ENCODE data around the gene CNST.
"Not testable (repeated sequence)": the region's sequence is repeated elsewhere in the genome, so short reads cannot be mapped to it uniquely, and the experiment has no call there.

The CNST gene

GRCh38 chr1:246605231-246605630 is 39.0 kb downstream of the CNST start:
- in situ Hi-C loops (cut with HindIII; ENCODE audit: low pct_ligation_motif_present, low pct_unique_long_range_greater_than_20kb, low sequenced_read_pairs); DNase-seq: not testable (repeated sequence)

GRCh38 chr1:246607462-246607861 is 41.2 kb downstream of the CNST start:
- no peak for DNase-seq
- in situ Hi-C loops (cut with HindIII; ENCODE audit: low pct_ligation_motif_present, low pct_unique_long_range_greater_than_20kb, low sequenced_read_pairs) = no loop called here

GRCh38 chr1:246608616-246609376 is 42.5 kb downstream of the CNST start:
- peak; percentile 89 for DNase-seq
- in situ Hi-C loops (cut with HindIII; ENCODE audit: low pct_ligation_motif_present, low pct_unique_long_range_greater_than_20kb, low sequenced_read_pairs) = no loop called here

- in situ Hi-C loops (cut with HindIII; ENCODE audit: low pct_ligation_motif_present, low pct_unique_long_range_greater_than_20kb, low sequenced_read_pairs) = no loop called here
- no peak for DNase-seq
These were observed 43.4 kb downstream of the CNST start for GRCh38 chr1:246609632-246610031.

DNA sequence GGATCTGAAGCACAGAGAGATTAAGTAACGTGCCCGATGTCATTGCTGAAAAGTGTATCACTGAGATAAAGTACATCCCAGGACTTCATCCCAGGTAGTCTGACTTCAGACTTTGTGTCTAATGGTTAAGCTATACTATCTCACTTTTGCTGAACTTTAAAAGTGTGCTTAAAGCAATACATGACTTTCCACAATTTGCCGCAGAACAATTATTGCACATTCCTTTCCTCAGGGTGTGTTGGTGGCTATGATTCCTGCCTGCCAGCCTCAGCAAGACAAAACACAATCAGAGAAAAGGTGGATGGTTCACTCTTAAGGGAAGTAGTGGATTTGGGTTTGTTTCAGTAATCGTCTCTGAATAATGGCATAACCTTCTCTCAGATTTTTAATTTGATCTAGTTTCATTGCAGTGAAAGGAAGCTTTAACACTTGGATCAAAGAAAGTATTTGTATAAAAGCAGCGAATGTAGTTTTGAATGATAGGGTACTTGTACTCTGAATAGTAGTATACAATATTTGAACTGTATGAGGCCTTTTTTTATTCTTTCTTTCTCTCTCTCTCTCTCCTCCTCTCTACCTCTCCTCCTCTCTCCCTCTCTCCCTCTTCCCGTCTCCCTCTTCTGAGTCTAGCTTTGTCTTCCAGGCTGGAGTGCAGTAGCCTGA is 47.0 kb downstream of the CNST start:
- DNase-seq = no peak

DNA sequence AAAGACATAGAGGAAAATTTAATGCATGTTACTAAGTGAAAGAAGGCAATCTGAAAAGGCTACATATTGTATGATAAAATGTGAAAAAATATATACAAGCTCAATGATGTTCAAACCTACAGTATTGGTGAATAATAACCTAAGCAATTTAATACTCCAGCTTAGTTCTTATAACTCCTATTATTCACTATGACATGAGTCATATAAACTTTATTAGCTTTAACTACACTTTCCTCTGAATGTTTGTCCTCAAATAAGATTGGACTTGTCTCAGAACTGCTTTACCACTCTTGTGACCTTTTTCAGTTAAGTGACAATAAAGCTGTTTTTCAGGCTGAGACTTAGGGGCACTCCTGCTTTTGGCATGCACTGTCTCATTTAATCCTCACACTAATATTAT is 50.9 kb downstream of the CNST start:
- DNase-seq = no peak
- in situ Hi-C loops (cut with HindIII; ENCODE audit: low pct_ligation_motif_present, low pct_unique_long_range_greater_than_20kb, low sequenced_read_pairs) = no loop called here

More for the DNA sequence above, 47.0 kb downstream of the CNST start:
- in situ Hi-C loops (cut with HindIII; ENCODE audit: low pct_ligation_motif_present, low pct_unique_long_range_greater_than_20kb, low sequenced_read_pairs) = no loop called here

DNA sequence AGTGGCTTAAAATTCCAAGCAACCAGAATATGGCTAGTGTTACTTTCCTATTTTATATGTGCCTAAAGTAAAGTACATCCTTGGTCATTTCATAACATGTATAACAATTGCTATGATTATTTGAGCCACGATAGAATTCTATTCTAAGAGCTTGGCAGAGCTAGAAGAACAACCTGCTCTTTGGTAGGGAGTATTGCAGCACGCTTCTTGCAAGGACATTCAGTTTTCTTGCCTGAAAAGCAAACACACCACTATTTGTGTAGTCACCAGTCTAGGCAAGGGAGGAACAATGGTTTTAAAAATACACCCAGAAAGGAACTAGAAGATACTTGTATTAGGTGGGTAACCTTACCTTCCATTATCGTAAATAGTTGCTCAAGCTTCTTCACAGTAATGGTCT is 51.5 kb downstream of the CNST start:
- in situ Hi-C loops (cut with HindIII; ENCODE audit: low pct_ligation_motif_present, low pct_unique_long_range_greater_than_20kb, low sequenced_read_pairs) = no loop called here
- no peak for DNase-seq

- DNase-seq = no peak
- in situ Hi-C loops (cut with HindIII; ENCODE audit: low pct_ligation_motif_present, low pct_unique_long_range_greater_than_20kb, low sequenced_read_pairs) = no loop called here
These were observed 52.1 kb downstream of the CNST start for GRCh38 chr1:246618240-246618808.

- in situ Hi-C loops (cut with HindIII; ENCODE audit: low pct_ligation_motif_present, low pct_unique_long_range_greater_than_20kb, low sequenced_read_pairs) = no loop called here
- DNase-seq = no peak
These were observed 55.9 kb downstream of the CNST start for GRCh38 chr1:246622035-246622652.

- DNase-seq = no peak
- in situ Hi-C loops (cut with HindIII; ENCODE audit: low pct_ligation_motif_present, low pct_unique_long_range_greater_than_20kb, low sequenced_read_pairs) = no loop called here
These were observed 57.8 kb downstream of the CNST start for GRCh38 chr1:246624091-246624490.

DNA sequence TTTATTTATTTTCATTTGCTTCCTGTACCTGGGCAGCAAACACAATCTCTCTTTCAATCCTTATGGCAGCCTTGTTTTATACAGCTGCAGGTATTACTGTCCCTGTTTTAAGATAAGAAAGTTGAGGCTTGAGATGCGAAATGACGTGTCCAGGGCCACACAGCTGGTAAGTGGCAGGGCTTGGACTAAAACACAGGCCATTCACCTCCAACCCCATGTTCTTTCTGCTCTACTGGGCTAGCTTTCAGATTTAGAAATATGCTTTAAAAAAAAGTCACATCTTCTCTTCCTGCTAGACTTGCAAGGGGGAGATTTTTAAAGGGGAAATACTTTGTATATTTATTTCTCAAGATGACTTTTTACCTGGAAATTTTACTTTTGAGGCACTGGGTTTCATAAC is 62.8 kb downstream of the CNST start:
- DNase-seq = no peak
- in situ Hi-C loops (cut with HindIII; ENCODE audit: low pct_ligation_motif_present, low pct_unique_long_range_greater_than_20kb, low sequenced_read_pairs) = no loop called here

GRCh38 chr1:246629976-246630375 is 63.7 kb downstream of the CNST start:
- DNase-seq = no peak
- in situ Hi-C loops (cut with HindIII; ENCODE audit: low pct_ligation_motif_present, low pct_unique_long_range_greater_than_20kb, low sequenced_read_pairs) = no loop called here

- in situ Hi-C loops (cut with HindIII; ENCODE audit: low pct_ligation_motif_present, low pct_unique_long_range_greater_than_20kb, low sequenced_read_pairs) = no loop called here
- no peak for DNase-seq
These were observed 65.2 kb downstream of the CNST start for GRCh38 chr1:246631426-246631825.

GRCh38 chr1:246632281-246633168 is 66.3 kb downstream of the CNST start:
- in situ Hi-C loops (cut with HindIII; ENCODE audit: low pct_ligation_motif_present, low pct_unique_long_range_greater_than_20kb, low sequenced_read_pairs) = no loop called here
- DNase-seq = peak; percentile 29

- in situ Hi-C loops (cut with HindIII; ENCODE audit: low pct_ligation_motif_present, low pct_unique_long_range_greater_than_20kb, low sequenced_read_pairs); DNase-seq: not testable (repeated sequence)
These were observed 68.4 kb downstream of the CNST start for GRCh38 chr1:246634659-246635058.

GRCh38 chr1:246638941-246639655 is 72.8 kb downstream of the CNST start:
- in situ Hi-C loops (cut with HindIII; ENCODE audit: low pct_ligation_motif_present, low pct_unique_long_range_greater_than_20kb, low sequenced_read_pairs) = no loop called here
- DNase-seq = no peak

DNA sequence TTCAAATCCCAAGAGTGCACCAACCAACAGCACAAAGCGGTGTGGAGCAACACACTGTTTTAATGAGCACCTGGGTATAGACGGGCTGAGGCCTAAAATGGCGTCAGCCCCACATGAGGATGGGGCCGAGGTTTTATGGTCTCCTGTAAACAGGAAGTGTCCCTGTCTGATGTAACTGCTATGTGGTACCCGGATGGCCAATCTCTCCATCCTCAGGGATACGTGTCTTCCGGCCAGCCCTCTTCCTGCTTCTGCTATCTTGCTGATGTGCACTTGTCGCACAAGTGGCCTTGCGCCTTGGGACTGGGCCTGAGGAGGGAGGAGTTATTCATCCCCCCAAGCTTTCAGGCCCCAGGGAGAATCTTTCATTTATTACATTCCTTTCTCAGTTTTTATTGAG is 73.5 kb downstream of the CNST start:
- in situ Hi-C loops (cut with HindIII; ENCODE audit: low pct_ligation_motif_present, low pct_unique_long_range_greater_than_20kb, low sequenced_read_pairs) = no loop called here
- no peak for DNase-seq

DNA sequence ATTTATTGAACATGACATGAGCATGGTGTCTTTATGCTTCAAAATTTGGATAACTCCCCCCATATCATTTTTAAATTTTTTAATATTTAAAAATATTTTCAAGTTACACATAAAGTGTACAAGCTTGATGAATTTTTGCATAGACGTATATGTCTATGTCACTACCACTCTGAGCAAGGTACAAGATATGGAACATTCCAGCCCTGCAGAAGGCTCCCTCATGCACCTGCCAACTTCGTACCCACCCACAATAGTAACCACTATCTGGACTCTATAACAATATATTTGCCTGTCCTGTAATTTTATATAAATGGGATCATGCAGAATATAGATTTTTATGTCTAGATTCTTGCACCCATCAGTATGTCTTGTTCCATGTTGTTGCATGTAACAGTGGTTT is 74.5 kb downstream of the CNST start:
- in situ Hi-C loops (cut with HindIII; ENCODE audit: low pct_ligation_motif_present, low pct_unique_long_range_greater_than_20kb, low sequenced_read_pairs) = no loop called here
- DNase-seq = no peak

Data from ACHN (cell line).